Measurements from ENCODE around the gene ATF6B.

The ATF6B gene

DNA sequence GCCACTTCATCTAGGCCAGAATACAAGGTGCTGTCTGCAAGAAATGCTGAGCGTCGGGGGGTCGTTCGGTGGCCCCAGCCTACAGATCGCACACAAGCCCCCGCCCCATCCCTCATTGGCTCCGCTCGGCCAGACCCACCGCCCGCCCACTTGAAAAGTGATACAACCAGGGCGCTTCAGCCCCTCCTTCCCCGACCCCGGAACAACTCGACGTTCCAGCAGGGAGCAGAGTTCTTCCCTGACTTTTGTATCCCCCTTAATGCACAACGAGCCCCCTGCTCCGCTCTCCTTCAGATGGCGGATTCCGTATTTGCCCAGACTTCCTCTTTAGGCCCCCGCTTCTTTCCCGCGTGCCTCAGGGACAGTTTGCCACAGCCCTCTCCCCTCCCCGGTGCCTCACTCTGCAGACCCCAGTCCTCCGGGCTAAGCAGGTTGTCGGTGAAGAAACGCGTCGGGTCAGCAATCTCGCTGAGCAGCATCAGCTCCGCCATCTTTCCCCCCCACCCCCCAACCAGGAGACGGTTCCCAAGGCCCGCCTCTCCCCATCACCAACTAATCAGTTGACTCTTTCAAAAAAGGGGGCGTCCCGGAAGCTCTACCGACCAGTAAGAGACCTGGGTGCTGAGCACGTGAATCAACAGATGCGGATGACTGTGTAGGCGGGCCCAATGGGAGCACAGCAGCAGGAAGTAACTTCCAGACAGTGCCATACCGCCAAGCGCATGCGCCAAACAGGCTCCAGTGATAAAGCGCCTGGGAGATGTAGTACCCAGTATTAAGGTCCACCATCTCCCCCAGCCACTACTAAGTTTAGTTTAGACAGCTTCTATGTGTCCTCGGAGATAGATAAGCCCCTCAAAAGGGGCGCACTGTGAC lies at the start of gene ATF6B:
Gene ATF6B, minus strand, starts transcription at position 530 of the 876 bp plus-strand sequence. Its CDS starts 39 bp downstream, at position 491.
- no peak for TF ChIP-seq JUND (IDR thresholded peaks at IDR 0.05; ENCODE audit: low read depth)
- in situ Hi-C loops (cut with HindIII; ENCODE audit: low pct_unique_long_range_greater_than_20kb, low sequenced_read_pairs): no loop called here
- DNase-seq (ENCODE audit: low read depth in 1 of 2, low spot score in 1 of 2): peak; percentile 96 to 100

DNA sequence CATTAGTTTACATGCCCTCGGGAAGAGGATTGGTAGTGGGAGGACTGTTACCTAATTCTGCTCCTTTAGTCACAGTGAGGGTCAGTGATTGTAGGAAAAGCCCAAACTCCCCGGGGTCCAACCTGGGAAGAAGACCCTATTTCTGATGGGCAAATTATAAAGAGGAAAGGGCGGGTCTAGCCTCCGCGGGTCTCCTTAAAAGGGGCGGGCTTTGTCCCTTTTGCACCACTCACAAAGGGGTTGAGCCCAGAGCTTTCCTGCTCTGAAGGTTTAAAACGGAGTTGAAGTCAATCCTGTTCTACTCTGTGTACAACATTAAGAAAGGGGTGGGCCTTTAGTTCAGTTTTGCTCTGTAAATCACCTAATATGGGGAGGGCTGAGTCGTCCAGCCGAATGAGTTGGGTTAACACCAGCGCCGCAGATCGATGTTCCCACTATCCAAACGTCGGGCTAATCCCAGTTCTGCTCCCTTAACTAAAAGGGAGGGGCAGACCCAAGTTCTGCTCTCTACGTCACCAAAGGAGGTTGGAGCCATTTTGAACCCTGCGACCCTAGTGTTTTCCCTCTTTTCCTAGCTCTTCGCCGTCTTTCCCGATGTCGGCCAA lies 49.2 kb upstream of the ATF6B start:
- no peak for DNase-seq (ENCODE audit: low read depth in 1 of 2, low spot score in 1 of 2)
- TF ChIP-seq JUND (IDR thresholded peaks at IDR 0.05; ENCODE audit: low read depth): no peak
- in situ Hi-C loops (cut with HindIII; ENCODE audit: low pct_unique_long_range_greater_than_20kb, low sequenced_read_pairs): no loop called here

DNA sequence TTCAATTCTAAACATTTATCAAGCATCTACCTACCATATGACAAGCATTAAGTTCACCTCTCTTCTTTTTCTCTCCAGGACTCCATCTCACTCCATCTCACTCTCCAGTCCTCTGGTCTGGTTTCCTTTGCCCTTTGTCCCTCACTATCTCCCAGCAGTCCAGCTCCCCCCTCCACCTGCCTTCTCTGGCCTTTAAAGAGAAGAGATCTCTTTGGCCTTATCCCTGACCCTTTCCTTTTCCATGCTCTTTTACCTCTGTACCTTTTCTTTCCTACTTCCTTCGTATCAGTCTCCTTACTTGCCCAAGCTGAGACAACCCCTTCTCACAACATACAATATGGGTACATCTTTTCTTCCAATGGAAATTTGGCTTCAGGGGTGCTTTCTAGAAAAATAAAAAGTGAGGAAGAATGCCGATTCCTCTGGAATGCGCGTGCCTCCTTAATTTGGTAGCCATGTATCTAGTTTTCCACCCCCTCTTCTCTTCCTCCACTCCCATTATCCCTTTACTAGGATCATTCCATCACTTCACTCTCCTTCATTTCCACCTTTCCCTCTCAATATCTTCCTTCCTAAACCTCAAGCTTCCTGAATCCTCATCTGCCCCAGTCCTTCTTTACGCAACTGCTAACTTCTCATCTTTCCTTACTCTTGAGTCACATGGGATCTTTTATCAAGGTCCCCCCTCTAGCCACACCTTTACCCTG lies 48.6 kb upstream of the ATF6B start:
- no peak for TF ChIP-seq JUND (IDR thresholded peaks at IDR 0.05; ENCODE audit: low read depth)
- DNase-seq (ENCODE audit: low read depth in 1 of 2, low spot score in 1 of 2): no peak
- in situ Hi-C loops (cut with HindIII; ENCODE audit: low pct_unique_long_range_greater_than_20kb, low sequenced_read_pairs): no loop called here

DNA sequence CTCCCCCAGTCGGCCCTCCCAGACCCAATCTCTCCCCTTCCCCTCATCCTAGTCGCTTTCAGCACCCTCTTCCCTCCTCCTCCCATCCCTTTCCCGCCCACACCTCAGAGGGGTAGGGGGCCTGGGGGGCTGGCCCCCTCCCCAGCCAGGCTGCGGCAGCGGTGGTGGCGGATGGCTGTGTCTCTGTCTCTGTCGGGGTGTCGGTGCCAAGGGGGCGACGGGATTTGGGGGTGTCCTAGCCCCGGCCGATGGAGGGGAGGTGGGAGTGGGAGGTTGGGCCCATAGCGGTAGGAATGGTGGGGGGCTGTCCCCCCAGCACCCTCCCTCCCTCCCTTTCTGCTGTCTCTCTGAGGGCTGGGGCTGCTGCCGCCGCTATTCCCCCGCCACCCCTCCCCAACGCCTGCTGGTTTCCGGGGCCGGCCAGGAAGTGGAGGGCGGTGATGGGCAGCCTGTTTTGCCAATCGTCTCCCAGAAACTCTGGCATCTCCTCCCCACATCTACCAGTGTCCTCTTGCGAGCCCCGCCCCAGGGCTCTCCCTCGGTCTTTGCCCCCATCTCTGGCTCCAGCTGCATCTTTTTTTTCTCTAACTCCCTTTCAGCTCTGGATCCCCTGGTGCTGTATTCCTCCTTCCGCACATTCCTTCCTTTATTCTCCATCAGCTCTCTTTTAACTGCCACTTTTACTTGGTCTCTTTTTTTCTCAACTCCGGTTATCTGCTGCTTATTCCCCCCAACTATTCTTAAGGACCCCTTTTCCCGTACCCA lies 47.8 kb upstream of the ATF6B start, which contains the start of gene AGPAT1:
Gene AGPAT1, minus strand, starts transcription at position 374 of the 765 bp plus-strand sequence. CDS start 4,588 bp downstream, outside the sequence.
- in situ Hi-C loops (cut with HindIII; ENCODE audit: low pct_unique_long_range_greater_than_20kb, low sequenced_read_pairs): no loop called here
- peak; percentile 92 to 97 for DNase-seq (ENCODE audit: low read depth in 1 of 2, low spot score in 1 of 2)
- no peak for TF ChIP-seq JUND (IDR thresholded peaks at IDR 0.05; ENCODE audit: low read depth)

DNA sequence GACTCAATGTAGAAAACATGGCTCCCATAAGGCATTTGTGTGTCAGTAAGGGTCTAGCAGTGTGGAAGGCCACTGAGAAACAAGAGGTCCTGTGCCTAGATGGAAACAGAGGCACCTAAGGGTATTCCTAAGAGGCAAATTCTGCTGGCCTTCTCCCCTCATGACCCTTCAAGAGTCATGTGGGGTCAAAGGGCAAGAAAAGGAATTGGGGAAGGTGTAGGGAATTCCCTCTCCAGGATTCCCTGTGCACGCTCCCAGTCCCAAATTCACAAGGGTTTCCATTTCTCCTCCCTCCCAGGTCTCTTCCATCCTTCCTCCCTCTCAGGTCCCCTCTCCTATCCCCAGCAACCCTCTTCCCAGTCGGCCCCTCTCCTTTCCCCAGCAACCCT lies 47.3 kb upstream of the ATF6B start:
- in situ Hi-C loops (cut with HindIII; ENCODE audit: low pct_unique_long_range_greater_than_20kb, low sequenced_read_pairs): no loop called here
- no peak for TF ChIP-seq JUND (IDR thresholded peaks at IDR 0.05; ENCODE audit: low read depth)
- DNase-seq (ENCODE audit: low read depth in 1 of 2, low spot score in 1 of 2): no peak

DNA sequence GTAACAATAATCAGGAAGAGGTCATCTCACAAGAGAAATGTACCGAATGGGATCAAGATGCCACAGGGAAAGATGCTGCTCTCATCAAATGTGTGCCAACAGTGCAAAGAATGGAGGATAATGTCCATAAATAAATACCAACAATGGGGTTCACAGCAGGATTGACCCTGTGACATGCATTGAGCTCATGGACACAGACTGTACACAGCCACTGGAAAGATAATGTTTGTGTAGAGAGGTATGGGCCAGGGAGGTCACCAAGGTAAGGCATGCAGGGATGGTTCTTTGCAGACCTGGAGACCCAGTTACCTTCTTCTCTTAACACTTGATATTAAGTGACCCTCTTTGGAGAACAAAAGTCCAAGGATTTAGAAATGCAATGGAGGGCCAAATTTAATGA lies 46.4 kb upstream of the ATF6B start:
- in situ Hi-C loops (cut with HindIII; ENCODE audit: low pct_unique_long_range_greater_than_20kb, low sequenced_read_pairs): no loop called here
- TF ChIP-seq JUND (IDR thresholded peaks at IDR 0.05; ENCODE audit: low read depth): no peak

DNA sequence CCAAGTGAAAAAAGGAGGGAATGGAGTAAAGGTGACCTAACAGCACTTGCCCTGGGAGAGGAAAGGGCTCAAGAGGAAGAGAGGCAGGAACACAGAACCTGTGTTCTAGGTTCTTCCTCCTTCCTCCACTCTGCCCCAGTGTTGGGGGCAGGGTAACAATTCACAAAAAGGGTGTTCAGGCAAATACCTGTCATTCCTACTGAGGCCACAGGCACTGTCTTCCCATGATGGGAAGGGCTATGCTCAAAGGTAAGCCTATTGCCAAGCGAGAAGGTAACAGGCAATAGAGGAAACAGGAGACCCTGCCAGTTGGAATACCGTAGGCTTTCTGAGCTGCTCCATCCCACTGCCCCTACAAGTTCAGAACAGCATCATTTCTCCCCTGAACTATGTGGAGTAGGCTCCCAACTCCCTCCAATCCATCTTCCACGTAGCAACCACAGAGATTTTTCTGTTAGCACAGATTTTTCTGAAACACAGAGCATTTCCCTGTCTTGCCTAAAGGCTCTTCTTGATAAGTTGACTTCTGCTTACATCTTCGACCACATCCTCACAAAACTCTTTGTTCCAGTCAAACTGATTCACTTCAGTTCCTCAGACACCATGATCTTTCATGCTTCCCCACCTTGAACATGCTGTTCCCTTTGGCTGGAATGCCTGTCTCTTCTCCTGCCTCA lies 45.1 kb upstream of the ATF6B start:
- in situ Hi-C loops (cut with HindIII; ENCODE audit: low pct_unique_long_range_greater_than_20kb, low sequenced_read_pairs): no loop called here
- DNase-seq (ENCODE audit: low read depth in 1 of 2, low spot score in 1 of 2): peak in 1 of 2 experiments; percentile 63
- no peak for TF ChIP-seq JUND (IDR thresholded peaks at IDR 0.05; ENCODE audit: low read depth)

More for the DNA sequence above, 46.4 kb upstream of the ATF6B start:
- DNase-seq (ENCODE audit: low read depth in 1 of 2, low spot score in 1 of 2): no peak

DNA sequence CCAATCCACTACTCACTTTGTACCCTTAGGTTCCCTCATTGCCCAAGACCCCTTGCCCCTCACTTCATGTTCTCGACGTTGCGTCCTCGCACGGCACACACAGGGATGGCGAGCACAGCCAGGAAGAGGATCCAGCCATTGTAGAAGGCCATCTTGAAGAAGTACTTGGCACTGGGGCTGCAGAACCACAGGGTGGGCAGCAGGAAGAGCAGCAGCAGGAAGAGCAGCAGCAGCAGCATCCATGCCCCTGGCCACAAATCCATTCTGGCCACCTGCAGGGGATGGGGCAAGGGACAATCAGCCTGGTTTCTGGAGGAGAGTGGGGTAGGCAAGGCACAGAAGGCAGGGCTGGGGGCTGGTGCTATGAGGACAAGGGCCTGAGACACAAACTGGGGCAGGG lies 43.2 kb upstream of the ATF6B start:
- in situ Hi-C loops (cut with HindIII; ENCODE audit: low pct_unique_long_range_greater_than_20kb, low sequenced_read_pairs): no loop called here
- no peak for TF ChIP-seq JUND (IDR thresholded peaks at IDR 0.05; ENCODE audit: low read depth)
- DNase-seq (ENCODE audit: low read depth in 1 of 2, low spot score in 1 of 2): no peak

DNA sequence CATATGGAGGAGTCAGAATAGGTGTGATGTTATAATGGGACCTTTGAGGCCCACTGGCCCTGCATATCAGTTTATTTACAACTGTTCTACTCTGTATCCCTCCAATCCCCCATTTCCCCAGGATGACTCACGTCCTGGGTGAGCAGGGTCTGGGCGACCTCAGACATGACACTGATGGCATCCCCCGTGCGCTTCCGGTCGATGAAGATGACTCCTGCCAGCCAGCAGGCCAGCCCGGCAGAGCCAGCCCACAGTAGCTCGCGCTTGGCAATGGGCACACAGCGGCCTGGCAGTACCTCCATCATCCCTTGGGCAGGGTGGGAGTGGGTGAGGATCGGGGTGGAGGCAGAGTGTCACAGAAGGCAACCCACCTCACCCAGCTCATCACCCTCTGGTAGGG lies 42.2 kb upstream of the ATF6B start:
- no peak for TF ChIP-seq JUND (IDR thresholded peaks at IDR 0.05; ENCODE audit: low read depth)
- no peak for DNase-seq (ENCODE audit: low read depth in 1 of 2, low spot score in 1 of 2)
- in situ Hi-C loops (cut with HindIII; ENCODE audit: low pct_unique_long_range_greater_than_20kb, low sequenced_read_pairs): no loop called here

DNA sequence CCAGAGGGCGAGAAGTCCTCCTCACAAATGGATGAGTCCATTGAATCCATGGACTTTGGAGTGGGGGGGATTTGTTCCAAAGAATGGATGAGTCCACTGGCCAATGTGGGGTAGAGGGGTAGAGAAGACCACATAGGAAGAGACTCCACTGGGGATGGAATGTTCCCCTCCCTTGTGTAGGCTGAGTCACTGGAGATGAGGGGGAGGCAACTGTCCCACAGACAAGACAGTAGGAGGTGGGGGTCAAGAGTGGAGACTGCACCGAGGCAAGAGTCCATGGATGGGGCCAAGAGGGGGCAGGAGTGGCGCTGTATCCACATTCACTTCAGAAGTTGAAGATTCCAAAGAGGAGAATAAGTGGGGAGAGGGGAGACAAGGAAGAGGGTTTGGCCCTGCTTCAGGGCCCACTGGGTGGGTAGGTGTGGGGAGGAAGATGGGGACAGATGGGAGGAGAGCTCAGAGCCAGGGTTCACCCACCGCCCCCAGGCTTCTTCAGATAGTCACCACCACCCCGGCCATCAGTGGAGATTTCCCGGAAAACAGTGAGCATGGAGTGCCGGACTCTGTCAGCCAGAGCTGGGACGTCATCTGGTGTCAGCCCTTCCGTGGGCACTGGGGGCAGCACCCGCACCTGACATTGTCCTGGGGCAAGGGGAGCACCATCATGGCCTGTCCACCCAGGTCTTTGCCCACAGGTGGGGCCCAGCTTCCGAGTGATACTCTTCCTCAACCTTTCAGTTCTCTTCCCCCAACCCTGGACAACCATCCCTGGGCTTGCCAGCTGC lies 41.0 kb upstream of the ATF6B start:
- in situ Hi-C loops (cut with HindIII; ENCODE audit: low pct_unique_long_range_greater_than_20kb, low sequenced_read_pairs): no loop called here
- DNase-seq (ENCODE audit: low read depth in 1 of 2, low spot score in 1 of 2): no peak
- TF ChIP-seq JUND (IDR thresholded peaks at IDR 0.05; ENCODE audit: low read depth): no peak

DNA sequence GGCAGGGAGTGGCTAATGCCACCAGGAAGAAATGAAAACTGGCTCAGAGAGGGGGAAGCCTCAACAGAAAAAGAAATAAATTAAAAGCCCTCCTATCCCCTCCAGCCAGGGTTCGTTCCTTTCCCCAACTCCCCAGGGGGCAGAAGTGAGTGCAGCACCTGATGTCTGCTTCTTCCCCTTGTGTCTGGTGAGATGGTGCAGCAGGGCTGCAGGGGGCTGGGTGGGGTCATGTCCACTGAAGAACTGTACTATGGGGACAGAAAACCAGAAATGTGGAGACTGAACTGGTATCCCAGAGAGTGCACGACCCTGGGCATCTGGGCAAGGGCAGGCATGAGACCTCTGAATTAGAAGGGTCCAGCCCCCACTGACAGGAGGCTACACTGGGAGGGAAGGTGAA lies 40.3 kb upstream of the ATF6B start:
- no peak for TF ChIP-seq JUND (IDR thresholded peaks at IDR 0.05; ENCODE audit: low read depth)
- in situ Hi-C loops (cut with HindIII; ENCODE audit: low pct_unique_long_range_greater_than_20kb, low sequenced_read_pairs): no loop called here

More for the DNA sequence above, 40.3 kb upstream of the ATF6B start:
- no peak for DNase-seq (ENCODE audit: low read depth in 1 of 2, low spot score in 1 of 2)

All from T47D (cell line).